Keratinocyte (primary cell): ENCODE data around the gene SLC43A3.

ENCODE experiments used
- EZH2 ChIP-seq: IDR thresholded peaks from one replicate; pipeline ENCODE4 v1.6.1; 2012; ENCODE audit warnings: inconsistent platforms, mild to moderate bottlenecking, low read length, moderate library complexity
- TF ChIP-seq, protein P1 (sequence below), 3 experiments: IDR thresholded peaks in 1 of 3; conservative IDR thresholded peaks in 1 of 3; optimal IDR thresholded peaks in 1 of 3; 2 replicates in 2 of 3; 3 replicates in 1 of 3; pipeline versions ENCODE3 to v1.5.1; 2011; ENCODE audit warnings: low read length in 3 of 3, mild to moderate bottlenecking in 3 of 3, moderate library complexity in 2 of 3, control low read depth in 1 of 3, inconsistent platforms in 1 of 3; ENCODE audit not compliant: insufficient read depth in 2 of 3; ENCODE audit errors: extremely low read depth in 1 of 3

DNA sequence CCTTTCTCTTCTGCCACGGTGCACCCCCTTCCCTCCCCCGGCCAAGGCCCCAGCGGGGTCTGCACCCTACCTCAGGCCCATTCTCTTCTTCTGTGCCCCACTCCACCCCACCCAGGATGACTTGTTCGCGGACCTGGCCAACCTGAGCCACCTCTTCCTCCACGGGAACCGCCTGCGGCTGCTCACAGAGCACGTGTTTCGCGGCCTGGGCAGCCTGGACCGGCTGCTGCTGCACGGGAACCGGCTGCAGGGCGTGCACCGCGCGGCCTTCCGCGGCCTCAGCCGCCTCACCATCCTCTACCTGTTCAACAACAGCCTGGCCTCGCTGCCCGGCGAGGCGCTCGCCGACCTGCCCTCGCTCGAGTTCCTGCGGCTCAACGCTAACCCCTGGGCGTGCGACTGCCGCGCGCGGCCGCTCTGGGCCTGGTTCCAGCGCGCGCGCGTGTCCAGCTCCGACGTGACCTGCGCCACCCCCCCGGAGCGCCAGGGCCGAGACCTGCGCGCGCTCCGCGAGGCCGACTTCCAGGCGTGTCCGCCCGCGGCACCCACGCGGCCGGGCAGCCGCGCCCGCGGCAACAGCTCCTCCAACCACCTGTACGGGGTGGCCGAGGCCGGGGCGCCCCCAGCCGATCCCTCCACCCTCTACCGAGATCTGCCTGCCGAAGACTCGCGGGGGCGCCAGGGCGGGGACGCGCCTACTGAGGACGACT is 49.3 kb upstream of the SLC43A3 start:
- TF ChIP-seq, protein P1, sequence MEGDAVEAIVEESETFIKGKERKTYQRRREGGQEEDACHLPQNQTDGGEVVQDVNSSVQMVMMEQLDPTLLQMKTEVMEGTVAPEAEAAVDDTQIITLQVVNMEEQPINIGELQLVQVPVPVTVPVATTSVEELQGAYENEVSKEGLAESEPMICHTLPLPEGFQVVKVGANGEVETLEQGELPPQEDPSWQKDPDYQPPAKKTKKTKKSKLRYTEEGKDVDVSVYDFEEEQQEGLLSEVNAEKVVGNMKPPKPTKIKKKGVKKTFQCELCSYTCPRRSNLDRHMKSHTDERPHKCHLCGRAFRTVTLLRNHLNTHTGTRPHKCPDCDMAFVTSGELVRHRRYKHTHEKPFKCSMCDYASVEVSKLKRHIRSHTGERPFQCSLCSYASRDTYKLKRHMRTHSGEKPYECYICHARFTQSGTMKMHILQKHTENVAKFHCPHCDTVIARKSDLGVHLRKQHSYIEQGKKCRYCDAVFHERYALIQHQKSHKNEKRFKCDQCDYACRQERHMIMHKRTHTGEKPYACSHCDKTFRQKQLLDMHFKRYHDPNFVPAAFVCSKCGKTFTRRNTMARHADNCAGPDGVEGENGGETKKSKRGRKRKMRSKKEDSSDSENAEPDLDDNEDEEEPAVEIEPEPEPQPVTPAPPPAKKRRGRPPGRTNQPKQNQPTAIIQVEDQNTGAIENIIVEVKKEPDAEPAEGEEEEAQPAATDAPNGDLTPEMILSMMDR (optimal IDR thresholded peaks at IDR 0.05 in 1 of 3, IDR thresholded peaks at IDR 0.05 in 1 of 3, conservative IDR thresholded peaks at IDR 0.05 in 1 of 3; ENCODE audit: extremely low read depth in 1 of 3, insufficient read depth in 2 of 3, low read length in 3 of 3), result peak in 1 of 3 experiments; percentile 8
- TF ChIP-seq EZH2, result peak; percentile 69
